Measurements from ENCODE around the gene TLE3. TPM values are rescaled to one million over a fixed set of nuclear protein-coding genes. Genes with fewer than 3 reads are reported as not detected.
A peak's percentile ranks its signal among the peaks of the same experiment; 100 is the strongest.

TLE3 gene
- total RNA-seq, 2 experiments from 2014 or later = 66.6 to 82.3 TPM

GRCh38 chr15:70093481-70094319, 4.0 kb downstream of the TLE3 start:
- peak overlapping the region; percentile 55 for H3K4me3 Mint-ChIP-seq
- CTCF ChIA-PET = interaction anchor here (0.6 to 1.5 kb wide), 6 partner anchors 11 to 380 kb away, joined by 3 to 6 read pairs (median 4); no protein-coding TSS in a partner anchor
- H3K27ac Mint-ChIP-seq = no peak overlapping the region
- no peak for DNase-seq
- H3K4me1 Mint-ChIP-seq = peaks cover 66% of the 10 kb centered on the region
- POLR2A ChIA-PET = no interaction called here
- peaks cover 65% of the 10 kb centered on the region for H3K36me3 Mint-ChIP-seq (ENCODE audit: low read depth)
- H3K27me3 Mint-ChIP-seq = no peaks in the 10 kb centered on the region
- no peaks in the 10 kb centered on the region for H3K9me3 Mint-ChIP-seq

- ChIA-PET CTCF (interaction anchor here (1.5 kb wide), 1 partner anchor 18 kb away, joined by 4 read pairs; no protein-coding TSS in a partner anchor), POLR2A (no interaction called here)
- Mint-ChIP-seq H3K27me3 (no peaks in the 10 kb centered on the region), H3K9me3 (no peaks in the 10 kb centered on the region), H3K27ac (no peak overlapping the region), H3K36me3 (ENCODE audit: low read depth) (peaks cover 69% of the 10 kb centered on the region), H3K4me3 (peak overlapping the region; percentile 55), H3K4me1 (peaks cover 67% of the 10 kb centered on the region)
- no peak for DNase-seq
Observed at GRCh38 chr15:70093070-70093469, 4.6 kb downstream of the TLE3 start.

GRCh38 chr15:70092464-70093027, 5.2 kb downstream of the TLE3 start:
- CTCF ChIA-PET = interaction anchor here (0.6 to 2.4 kb wide), 2 partner anchors 10 to 13 kb away, joined by 3 to 11 read pairs; no protein-coding TSS in a partner anchor
- H3K9me3 Mint-ChIP-seq = no peaks in the 10 kb centered on the region
- peak overlapping the region; percentile 9 for H3K4me3 Mint-ChIP-seq
- no peaks in the 10 kb centered on the region for H3K27me3 Mint-ChIP-seq
- no peak for DNase-seq
- peaks cover 73% of the 10 kb centered on the region for H3K36me3 Mint-ChIP-seq (ENCODE audit: low read depth)
- H3K4me1 Mint-ChIP-seq = peaks cover 70% of the 10 kb centered on the region
- POLR2A ChIA-PET = no interaction called here
- no peak overlapping the region for H3K27ac Mint-ChIP-seq

GRCh38 chr15:70091726-70092463, 5.8 kb downstream of the TLE3 start:
- Mint-ChIP-seq H3K4me1 (peaks cover 76% of the 10 kb centered on the region), H3K36me3 (ENCODE audit: low read depth) (peaks cover 79% of the 10 kb centered on the region), H3K27ac (no peak overlapping the region), H3K9me3 (no peaks in the 10 kb centered on the region), H3K4me3 (peak overlapping the region; percentile 9), H3K27me3 (no peaks in the 10 kb centered on the region)
- POLR2A ChIA-PET = no interaction called here
- CTCF ChIA-PET = interaction anchor here (0.6 to 2.4 kb wide), 4 partner anchors 9 to 629 kb away, joined by 3 to 11 read pairs (median 4); no protein-coding TSS in a partner anchor
- DNase-seq = peak; percentile 20

GRCh38 chr15:70090436-70091296, 7.1 kb downstream of the TLE3 start:
- H3K4me3 Mint-ChIP-seq = no peak overlapping the region

GRCh38 chr15:70089692-70089971, 8.1 kb downstream of the TLE3 start:
- H3K9me3 Mint-ChIP-seq = no peaks in the 10 kb centered on the region
- no peak overlapping the region for H3K27ac Mint-ChIP-seq
- ChIA-PET CTCF (interaction anchor here (1.2 kb wide), 1 partner anchor 9 kb away, joined by 6 read pairs; no protein-coding TSS in a partner anchor), POLR2A (no interaction called here)
- H3K27me3 Mint-ChIP-seq = no peaks in the 10 kb centered on the region
- no peak overlapping the region for H3K4me3 Mint-ChIP-seq
- H3K4me1 Mint-ChIP-seq = peaks cover 90% of the 10 kb centered on the region
- peaks cover 90% of the 10 kb centered on the region for H3K36me3 Mint-ChIP-seq (ENCODE audit: low read depth)
- DNase-seq = no peak

More at GRCh38 chr15:70090436-70091296, 7.1 kb downstream of the TLE3 start:
- POLR2A ChIA-PET = interaction anchor here (0.6 to 0.7 kb wide), 2 partner anchors 366 to 530 kb away, joined by 3 read pairs; no protein-coding TSS in a partner anchor
- H3K4me1 Mint-ChIP-seq = peaks cover 88% of the 10 kb centered on the region
- no peak for DNase-seq
- no peaks in the 10 kb centered on the region for H3K27me3 Mint-ChIP-seq
- H3K9me3 Mint-ChIP-seq = no peaks in the 10 kb centered on the region
- H3K27ac Mint-ChIP-seq = no peak overlapping the region
- CTCF ChIA-PET = interaction anchor here (1.2 to 2.4 kb wide), 4 partner anchors 7 to 628 kb away, joined by 4 to 11 read pairs (median 5); no protein-coding TSS in a partner anchor
- peaks cover 89% of the 10 kb centered on the region for H3K36me3 Mint-ChIP-seq (ENCODE audit: low read depth)

- H3K4me1 Mint-ChIP-seq = peaks cover 91% of the 10 kb centered on the region
- no peak for DNase-seq
- H3K4me3 Mint-ChIP-seq = no peak overlapping the region
- H3K27me3 Mint-ChIP-seq = no peaks in the 10 kb centered on the region
- H3K9me3 Mint-ChIP-seq = no peaks in the 10 kb centered on the region
- ChIA-PET POLR2A (no interaction called here), CTCF (interaction anchor here (1.2 kb wide), 1 partner anchor 10 kb away, joined by 6 read pairs; no protein-coding TSS in a partner anchor)
- H3K36me3 Mint-ChIP-seq (ENCODE audit: low read depth) = peaks cover 91% of the 10 kb centered on the region
- H3K27ac Mint-ChIP-seq = no peak overlapping the region
Observed at GRCh38 chr15:70088887-70089691, 8.6 kb downstream of the TLE3 start.

- no peak for DNase-seq
- peaks cover 91% of the 10 kb centered on the region for H3K36me3 Mint-ChIP-seq (ENCODE audit: low read depth)
- no peaks in the 10 kb centered on the region for H3K27me3 Mint-ChIP-seq
- H3K9me3 Mint-ChIP-seq = no peaks in the 10 kb centered on the region
- no peak overlapping the region for H3K27ac Mint-ChIP-seq
- peaks cover 91% of the 10 kb centered on the region for H3K4me1 Mint-ChIP-seq
- no peak overlapping the region for H3K4me3 Mint-ChIP-seq
- ChIA-PET POLR2A (no interaction called here), CTCF (no interaction called here)
Observed at GRCh38 chr15:70088455-70088854, 9.3 kb downstream of the TLE3 start.

- POLR2A ChIA-PET = no interaction called here
- Mint-ChIP-seq H3K27ac (no peak overlapping the region), H3K4me1 (peaks cover 91% of the 10 kb centered on the region), H3K9me3 (no peaks in the 10 kb centered on the region), H3K27me3 (no peaks in the 10 kb centered on the region), H3K36me3 (ENCODE audit: low read depth) (peaks cover 90% of the 10 kb centered on the region), H3K4me3 (no peak overlapping the region)
- CTCF ChIA-PET = no interaction called here
- DNase-seq = no peak
Observed at GRCh38 chr15:70087708-70088352, 9.9 kb downstream of the TLE3 start.

- Mint-ChIP-seq H3K27ac (no peak overlapping the region), H3K27me3 (no peaks in the 10 kb centered on the region), H3K36me3 (ENCODE audit: low read depth) (peaks cover 89% of the 10 kb centered on the region), H3K4me3 (no peak overlapping the region), H3K4me1 (peaks cover 80% of the 10 kb centered on the region), H3K9me3 (no peaks in the 10 kb centered on the region)
- DNase-seq = no peak
- ChIA-PET POLR2A (no interaction called here), CTCF (interaction anchor here (1.3 to 1.5 kb wide), 3 partner anchors 13 to 407 kb away, joined by 3 to 5 read pairs (median 3); no protein-coding TSS in a partner anchor)
Observed at GRCh38 chr15:70086636-70087035, 11.1 kb downstream of the TLE3 start.

- Mint-ChIP-seq H3K9me3 (no peaks in the 10 kb centered on the region), H3K4me1 (peaks cover 67% of the 10 kb centered on the region), H3K27ac (no peak overlapping the region), H3K4me3 (peak overlapping the region; percentile 13), H3K36me3 (ENCODE audit: low read depth) (peaks cover 87% of the 10 kb centered on the region), H3K27me3 (no peaks in the 10 kb centered on the region)
- POLR2A ChIA-PET = no interaction called here
- DNase-seq = no peak
- CTCF ChIA-PET = no interaction called here
Observed at GRCh38 chr15:70084461-70084860, 13.3 kb downstream of the TLE3 start.

Data from activated CD4-positive, alpha-beta T cell treated with anti-CD3 and anti-CD28 coated beads, Interleukin-2, amount 10 ng/mL, durations not matched to agents 7 days and 5 days (primary cell).